ENCODE measurements around the gene UBE2J2. TPM values are rescaled to one million over a fixed set of nuclear protein-coding genes. Genes with fewer than 3 reads are reported as not detected.

Gene UBE2J2
- total and polyA plus RNA-seq, 2 of the 13 experiments (the other 11 are each of a cell fraction or from before 2014, with no cell fraction given) = 25.4 to 29.4 TPM

- TF ChIP-seq LCORL (IDR thresholded peaks at IDR 0.05) = no peak
- peak; percentile 98 for TF ChIP-seq LCORL (CRISPR knock-in tag; IDR thresholded peaks at IDR 0.05)
- 0 out of 2 replicates have a peak, but pooled peaks have one; percentile 15 for TF ChIP-seq ZBTB33 (CRISPR knock-in tag; IDR thresholded peaks at IDR 0.05)
- TF ChIP-seq ZNF496 (CRISPR knock-in tag; IDR thresholded peaks at IDR 0.05; ENCODE audit: insufficient replicate concordance) = no peak
- TF ChIP-seq EZH2 (conservative IDR thresholded peaks at IDR 0.05; ENCODE audit: low read depth, low read length) = no peak
- no peak for TF ChIP-seq NFE2L2 (IDR thresholded peaks at IDR 0.05; ENCODE audit: low read length)
- peak; percentile 39; the same call in 1 of the 2 replicates for TF ChIP-seq AHR (CRISPR knock-in tag; IDR thresholded peaks at IDR 0.05)
- TF ChIP-seq ATF5 (CRISPR knock-in tag; IDR thresholded peaks at IDR 0.05; ENCODE audit: low read depth) = no peak
- 0 out of 2 replicates have a peak, but pooled peaks have one; percentile 31 for TF ChIP-seq ZNF605 (CRISPR knock-in tag; IDR thresholded peaks at IDR 0.05)
- TF ChIP-seq HNF1A (IDR thresholded peaks at IDR 0.05; ENCODE audit: low read depth) = no peak
- 0 out of 2 replicates have a peak, but pooled peaks have one; percentile 20 for TF ChIP-seq HNF1A (CRISPR knock-in tag; IDR thresholded peaks at IDR 0.05; ENCODE audit: borderline replicate concordance)
- no peak for TF ChIP-seq ZBTB49 (CRISPR knock-in tag; IDR thresholded peaks at IDR 0.05; ENCODE audit: borderline replicate concordance)
- no peak for TF ChIP-seq ZNF567 (CRISPR knock-in tag; IDR thresholded peaks at IDR 0.05; ENCODE audit: borderline replicate concordance)
- no peak for TF ChIP-seq ZNF468 (CRISPR knock-in tag; IDR thresholded peaks at IDR 0.05)
- TF ChIP-seq MZF1 (CRISPR knock-in tag; IDR thresholded peaks at IDR 0.05; ENCODE audit: borderline replicate concordance) = no peak
- 0 out of 2 replicates have a peak, but pooled peaks have one; percentile 32 for TF ChIP-seq ZFP37 (CRISPR knock-in tag; IDR thresholded peaks at IDR 0.05; ENCODE audit: borderline replicate concordance)
- no peak for TF ChIP-seq ZNF597 (CRISPR knock-in tag; IDR thresholded peaks at IDR 0.05)
- no peak for TF ChIP-seq HMGA1 (CRISPR knock-in tag; conservative IDR thresholded peaks at IDR 0.05)
These were observed 35.6 kb downstream of the UBE2J2 start (continued) for GRCh38 chr1:1237874-1238701.

Data from HepG2 (cell line).